Melanocyte of skin (primary cell): ENCODE results near the gene TP53TG3B. TPM values are rescaled to one million over a fixed set of nuclear protein-coding genes. Genes with fewer than 3 reads are reported as not detected.

ENCODE experiments used
- small RNA-seq, 2 donors: library from RNA; depleted of rRNA; stranded (forward); fragments of <200 nt; gene quantifications; one replicate each; pipeline ENCODE3, GENCODE V24; 2012
- total RNA-seq, 2 donors: library from RNA; depleted of rRNA; stranded (reverse); fragments of >200 nt; gene quantifications; 2 replicates each; pipeline ENCODE4 v1.2.3, GENCODE V29; 2012

TP53TG3B gene, protein sequence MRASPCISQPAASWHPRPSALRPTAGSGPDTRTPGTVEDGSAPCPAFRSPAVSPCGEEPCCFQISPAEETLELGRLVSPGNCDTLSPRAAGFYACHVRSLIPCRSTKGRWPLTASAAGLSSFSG
- total RNA-seq: under 1 TPM in 1 of 2 donors, not detected in 1; 0.67 TPM

DNA sequence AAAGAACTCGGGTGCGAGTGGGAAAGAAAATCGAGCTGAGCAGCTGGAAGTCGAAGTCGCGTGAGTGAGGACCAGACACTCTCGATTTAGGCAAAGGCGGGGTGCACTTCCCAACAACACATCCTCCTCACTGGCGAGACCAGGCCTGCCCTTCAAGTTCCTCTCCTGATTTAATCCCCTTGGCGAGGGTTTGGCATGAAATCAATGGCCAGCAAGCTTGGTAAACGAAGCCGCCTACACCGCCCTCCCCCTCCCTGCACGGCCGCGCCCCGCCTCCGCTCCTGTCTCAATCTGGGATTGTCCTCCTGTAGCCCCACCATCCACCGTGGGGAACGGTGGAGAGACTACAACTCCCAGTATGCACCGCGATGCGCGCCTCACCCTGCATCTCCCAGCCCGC is at the start of gene TP53TG3B:
TSS of gene TP53TG3B (plus strand) at position 301 of the 400 bp plus-strand sequence. CDS start at position 369, 68 bp downstream.

Small RNA genes lying within 50 kb of the gene (small RNA-seq; reads per million reads assigned to genes)
- gene AC141257.3: 0 reads per million in 2 donors
- 0 reads per million in 2 donors for gene AC141257.4

Other genes with a start within 250 kb of the TP53TG3B start
- gene TP53TG3C, start 166.6 kb upstream of the TP53TG3B start, total RNA-seq: 1 to 10 TPM in 1 of 2 donors, not detected in 1; 1.4 TPM
- gene TP53TG3E, start 56.5 kb upstream of the TP53TG3B start, total RNA-seq: not detected
- gene TP53TG3F, start 98.8 kb downstream of the TP53TG3B start, total RNA-seq: under 1 TPM in 1 of 2 donors, not detected in 1; under 0.01 TPM